Gastroesophageal sphincter (tissue), 4 donors: ENCODE measurements around the gene MISP3. TPM values are rescaled to one million over a fixed set of nuclear protein-coding genes. Genes with fewer than 3 reads are reported as not detected.

Experiments
- ATAC-seq: fragments of 150-250 bp; one replicate; pipeline ENCODE4 v1.9.1; 2016; ENCODE audit warnings: mild to moderate bottlenecking, moderate library complexity
- H3K27ac ChIP-seq, 4 donors: fragments of 200-600 bp; sonication (generic) in 3 of 4; 1 replicate in 3 of 4; 2 replicates in 1 of 4; pipeline ENCODE4 v1.5.1; 2016 to 2019
- H3K27me3 ChIP-seq: fragments of 200-600 bp; sonication (generic); one replicate; pipeline ENCODE4 v1.5.1; 2019
- H3K36me3 ChIP-seq, 2 donors: fragments of 200-600 bp; sonication (generic); one replicate each; pipeline ENCODE4 v1.5.1; 2019; ENCODE audit warnings: control low read depth in 1 of 2
- H3K4me1 ChIP-seq, 3 donors: fragments of 200-600 bp; sonication (generic); 1 replicate in 2 of 3; 2 replicates in 1 of 3; pipeline ENCODE4 v1.5.1; 2016 to 2019; ENCODE audit warnings: control low read depth in 2 of 3
- H3K4me3 ChIP-seq, 2 donors: fragments of 200-600 bp; sonication (generic); one replicate each; pipeline ENCODE4 v1.5.1; 2019; ENCODE audit warnings: mild to moderate bottlenecking in 1 of 2, moderate library complexity in 1 of 2
- H3K9me3 ChIP-seq, 3 donors: fragments of 200-600 bp; sonication (generic); one replicate each; pipeline ENCODE4 v1.5.1; 2017 to 2019; ENCODE audit warnings: control low read depth in 2 of 3
- CTCF ChIP-seq, 4 experiments: fragments of 200-600 bp in 2 of 4; fragments of 450-650 bp in 2 of 4; sonication (generic) in 1 of 4; IDR thresholded peaks; one replicate each; pipeline ENCODE4 v1.5.1; 2017 to 2019; ENCODE audit warnings: antibody characterized with exemption in 4 of 4, mild to moderate bottlenecking in 2 of 4, moderate library complexity in 2 of 4
- EP300 ChIP-seq: sonication (generic); formaldehyde crosslinking; IDR thresholded peaks from one replicate; pipeline ENCODE4 v1.6.1; 2017; ENCODE audit warnings: antibody characterized with exemption, mild to moderate bottlenecking
- POLR2A ChIP-seq, 2 donors: fragments of 450-650 bp; IDR thresholded peaks; one replicate each; pipeline ENCODE4 v1.6.1; 2017; ENCODE audit warnings: antibody characterized with exemption in 2 of 2, mild to moderate bottlenecking in 2 of 2, moderate library complexity in 1 of 2
- POLR2AphosphoS5 ChIP-seq: sonication (generic); formaldehyde crosslinking; IDR thresholded peaks from one replicate; pipeline ENCODE4 v1.6.1; 2017; ENCODE audit warnings: antibody characterized with exemption
- WGBS, 2 donors: methylation state at CpG; one replicate each; pipeline ENCODE4 v1.1.5; 2018; ENCODE audit warnings: low coverage in 1 of 2; 5-methylcytosine and 5-hydroxymethylcytosine counted together
- total RNA-seq, 4 donors: library from RNA; depleted of rRNA; stranded (reverse); fragments of >200 nt; gene quantifications; one replicate each; pipeline ENCODE4 v1.1.0, GENCODE V29; 2016

MISP3 gene
- total RNA-seq, 4 donors from 2014 or later: 2.7 to 9.5 (median 5.6) TPM

- Histone ChIP-seq H3K4me1 (peaks cover 0 to 30% (median 20%) of the 10 kb centered on the region in 3 donors), H3K9me3 (no peaks in the 10 kb centered on the region), H3K36me3 (peaks cover 0 to 17% of the 10 kb centered on the region in 2 donors), H3K4me3 (no peak overlapping the region), H3K27ac (no peak overlapping the region), H3K27me3 (no peaks in the 10 kb centered on the region)
- WGBS, 2 donors: 93 to 100% methylated on average over 2 to 5 of the region's 5 CpGs
- no peak for ATAC-seq
- TF ChIP-seq CTCF (IDR thresholded peaks at IDR 0.05) (no peak), POLR2A (IDR thresholded peaks at IDR 0.05) (no peak), POLR2AphosphoS5 (no peak), EP300 (no peak)
Observed at GRCh38 chr19:14086098-14086497, 13.5 kb downstream of the MISP3 start.

GRCh38 chr19:14088634-14089411, 16.2 kb downstream of the MISP3 start:
- TF ChIP-seq EP300 (no peak), POLR2AphosphoS5 (no peak), CTCF (IDR thresholded peaks at IDR 0.05) (no peak), POLR2A (IDR thresholded peaks at IDR 0.05) (no peak)
- Histone ChIP-seq H3K9me3 (peaks cover 0 to 12% (median 0%) of the 10 kb centered on the region in 3 donors), H3K4me1 (peaks cover 0 to 25% (median 10%) of the 10 kb centered on the region in 3 donors), H3K4me3 (peak overlapping the region in 1 of 2 donors; percentile 89), H3K27ac (peak overlapping the region in 2 of 4 donors; percentile 97 to 99), H3K36me3 (peaks cover 0 to 17% of the 10 kb centered on the region in 2 donors), H3K27me3 (no peaks in the 10 kb centered on the region)
- 59 to 78% methylated on average over 6 to 13 of the region's 30 CpGs for WGBS, 2 donors
- no peak for ATAC-seq

GRCh38 chr19:14089412-14089661, 16.8 kb downstream of the MISP3 start:
- ATAC-seq: no peak
- Histone ChIP-seq H3K27ac (peak overlapping the region in 3 of 4 donors; percentile 97 to 99 (median 98)), H3K4me3 (peak overlapping the region; percentile 31 to 89), H3K9me3 (peaks cover 0 to 12% (median 0%) of the 10 kb centered on the region in 3 donors), H3K36me3 (peaks cover 0 to 17% of the 10 kb centered on the region in 2 donors), H3K4me1 (peaks cover 0 to 25% (median 10%) of the 10 kb centered on the region in 3 donors), H3K27me3 (no peaks in the 10 kb centered on the region)
- no peak for TF ChIP-seq POLR2AphosphoS5
- TF ChIP-seq CTCF (IDR thresholded peaks at IDR 0.05): peak in 1 of 4 experiments; percentile 20
- no peak for TF ChIP-seq EP300
- no peak for TF ChIP-seq POLR2A (IDR thresholded peaks at IDR 0.05)
- WGBS, 2 donors: 5 to 15% methylated on average over 8 to 11 of the region's 16 CpGs

- Histone ChIP-seq H3K27me3 (no peaks in the 10 kb centered on the region), H3K4me1 (peaks cover 0 to 25% (median 10%) of the 10 kb centered on the region in 3 donors), H3K9me3 (peaks cover 0 to 12% (median 0%) of the 10 kb centered on the region in 3 donors), H3K36me3 (peaks cover 0 to 17% of the 10 kb centered on the region in 2 donors), H3K4me3 (peak overlapping the region; percentile 67 to 89), H3K27ac (peak overlapping the region in 3 of 4 donors; percentile 97 to 99 (median 98))
- peak in 2 of 4 experiments; percentile 15 to 25 for TF ChIP-seq CTCF (IDR thresholded peaks at IDR 0.05)
- TF ChIP-seq POLR2A (IDR thresholded peaks at IDR 0.05): no peak
- no peak for TF ChIP-seq POLR2AphosphoS5
- no peak for TF ChIP-seq EP300
- ATAC-seq: peak; percentile 2
- no CpG with 5 or more reads among the region's 142 CpGs for WGBS, 2 donors
Observed at GRCh38 chr19:14089662-14090508, 17.3 kb downstream of the MISP3 start.
